Activated effector memory CD4-positive, alpha-beta T cell treated with anti-CD3 and anti-CD28 coated beads, Interleukin-2, amount 50 U/mL, for 16 hours (primary cell): ENCODE results near the gene PPT1.

Source experiments
- DNase-seq: peaks from one replicate; pipeline ENCODE4 v3.0.0-alpha.2; 2020

The PPT1 gene

DNA sequence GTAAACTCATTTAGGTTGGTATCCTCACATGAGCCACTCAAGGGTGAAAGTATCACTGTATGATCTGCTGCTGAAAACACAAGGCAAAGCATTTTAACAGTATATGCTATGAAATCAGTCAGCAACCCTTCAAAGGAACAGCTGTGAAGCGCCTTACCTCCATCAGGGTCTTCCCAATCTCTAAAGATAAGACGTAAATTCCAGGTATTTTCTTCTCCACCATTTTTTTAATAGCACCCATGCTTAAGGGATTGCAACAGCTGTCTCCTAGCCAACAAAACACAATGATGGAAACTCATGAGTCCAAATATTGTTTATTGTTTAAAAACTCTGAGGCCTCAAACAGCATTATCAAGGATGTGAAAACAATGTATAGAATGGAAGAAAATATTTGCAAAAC is 4.8 kb downstream of the PPT1 start:
- DNase-seq, result no peak

DNA sequence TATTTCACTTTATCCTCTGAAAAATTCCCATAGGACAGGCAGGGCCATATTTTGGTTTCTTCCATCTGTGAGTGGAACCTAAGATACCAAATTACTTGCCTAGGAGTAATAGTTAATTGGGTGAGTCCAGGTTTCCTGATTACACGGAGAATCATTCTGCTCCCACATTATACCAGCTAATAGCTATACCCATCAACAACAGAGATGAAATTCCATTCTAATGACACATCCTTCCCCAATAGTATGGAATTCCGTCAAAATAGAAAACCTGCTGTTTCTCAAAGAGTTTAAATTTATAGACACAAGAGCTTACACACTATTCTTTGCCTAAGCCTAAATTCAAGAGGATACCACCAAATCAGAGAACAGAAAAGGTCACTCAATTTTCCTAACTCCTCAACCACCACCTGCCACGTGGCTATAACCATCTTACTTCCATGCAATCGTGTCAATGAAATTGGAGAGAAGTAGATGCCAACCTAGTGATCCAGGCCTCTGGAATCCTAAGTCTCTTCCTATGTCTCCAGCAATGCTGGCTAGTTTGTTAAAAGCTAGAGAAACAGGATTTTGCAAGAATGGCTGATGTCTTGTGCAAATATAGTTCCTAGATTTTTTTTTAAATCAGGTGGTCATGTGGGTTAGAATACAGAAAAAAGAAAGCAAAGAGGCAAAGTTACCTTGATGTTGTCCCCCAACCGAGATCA is 6.2 kb downstream of the PPT1 start:
- no peak for DNase-seq

DNA sequence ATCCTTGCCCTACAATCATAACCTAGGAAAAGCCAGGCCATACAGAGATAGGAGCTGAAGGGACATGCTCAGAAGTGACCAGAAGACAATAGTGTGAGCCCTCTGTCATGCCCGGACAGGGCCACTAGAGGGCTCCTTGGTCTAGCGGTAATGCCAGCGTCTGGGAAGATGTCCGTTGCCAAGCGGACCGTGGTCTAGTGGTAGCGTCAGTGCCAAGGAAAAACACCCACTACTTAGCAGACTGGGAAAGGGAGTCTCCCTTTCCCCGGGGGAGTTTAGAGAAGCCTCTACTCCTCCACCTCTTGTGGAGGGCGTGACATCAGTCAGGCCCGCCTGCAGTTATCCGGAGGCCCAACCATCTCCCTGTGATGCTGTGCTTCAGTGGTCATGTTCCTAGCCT is 12.3 kb downstream of the PPT1 start:
- DNase-seq, result peak; percentile 77

DNA sequence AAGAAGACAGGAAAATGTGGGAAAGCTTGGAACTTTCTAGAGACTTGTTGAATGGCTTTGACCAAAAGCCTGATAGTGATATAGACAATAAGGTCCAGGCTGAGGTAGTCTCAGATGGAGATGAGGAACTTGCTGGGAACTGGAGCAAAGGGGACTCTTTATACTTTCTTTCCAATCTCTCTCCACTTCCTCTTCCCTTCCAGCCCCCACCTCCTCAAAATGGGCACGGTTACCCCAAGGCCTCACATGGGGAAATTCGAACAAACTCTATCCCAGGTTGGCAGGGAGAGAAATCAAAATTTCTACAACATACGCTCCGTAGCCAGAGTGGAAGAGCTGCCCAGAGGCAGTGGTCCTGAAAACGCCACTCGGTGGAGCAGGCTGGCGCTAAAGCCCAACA is 15.2 kb downstream of the PPT1 start:
- DNase-seq, result no peak

DNA sequence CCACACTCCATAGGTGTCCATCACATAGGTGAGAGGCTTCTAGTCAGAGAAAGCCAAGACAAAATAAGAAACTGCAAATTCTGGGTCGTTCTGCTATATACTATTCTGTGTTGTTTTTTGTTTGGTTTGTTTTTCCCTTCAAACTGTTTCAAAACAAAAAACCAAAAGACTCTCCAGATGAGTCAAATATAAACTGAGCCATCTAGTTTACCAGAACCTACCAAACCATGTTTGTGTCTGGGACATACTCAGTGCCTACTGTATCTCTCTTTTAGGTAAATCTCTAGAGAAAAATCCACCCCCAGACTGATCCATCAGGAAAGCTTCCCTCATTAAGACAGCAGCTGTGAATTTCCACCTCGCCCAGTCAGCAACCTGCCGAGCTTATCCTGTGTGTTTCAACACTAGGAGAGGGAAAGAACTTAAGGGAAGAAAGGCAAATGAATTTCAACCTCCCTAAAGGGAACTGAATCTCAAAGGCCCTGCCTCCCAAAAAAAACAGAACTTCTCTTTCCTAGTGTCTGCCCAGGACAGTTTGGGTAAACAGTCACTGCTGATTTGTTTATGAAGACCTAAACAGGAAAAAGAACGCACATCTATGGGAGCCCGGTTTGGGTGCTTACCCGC is 17.2 kb downstream of the PPT1 start:
- no peak for DNase-seq

DNA sequence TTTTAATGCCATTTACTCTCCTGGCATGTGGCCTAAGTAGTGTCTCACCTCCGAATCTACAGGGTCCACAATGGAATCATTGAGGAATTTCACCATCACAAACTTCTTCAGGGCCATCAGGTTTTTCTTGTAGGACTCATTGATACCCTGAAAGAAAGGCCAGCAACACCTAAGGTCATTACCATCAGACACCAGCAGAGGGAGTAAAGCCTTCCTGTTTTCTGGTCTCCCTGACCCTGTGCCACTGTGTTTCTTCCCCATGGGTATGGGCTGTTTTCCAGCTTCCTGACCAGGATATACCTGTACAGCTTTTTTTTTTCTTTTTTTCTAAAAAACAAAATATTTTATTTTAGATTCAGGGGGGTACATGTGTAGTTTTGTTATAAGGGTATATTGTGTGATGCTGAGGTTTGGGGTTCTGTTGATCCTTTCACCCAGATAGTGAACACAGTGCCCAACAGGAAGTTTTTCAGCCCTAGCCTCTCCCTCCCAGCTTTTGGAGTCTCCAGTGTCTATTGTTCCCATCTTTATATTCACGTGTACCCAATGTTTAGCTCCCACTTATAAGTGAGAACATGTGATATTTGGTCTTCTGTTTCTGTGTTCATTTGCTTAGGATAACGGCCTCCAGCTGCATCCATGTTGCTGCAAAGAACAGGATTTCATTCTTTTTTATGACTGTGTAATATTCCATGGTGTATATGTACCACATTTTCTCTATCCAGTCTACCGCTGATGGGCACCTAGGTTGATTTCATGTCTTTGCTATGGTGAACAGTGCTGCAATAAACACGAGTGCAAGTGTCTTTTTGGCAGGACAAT is 18.3 kb downstream of the PPT1 start:
- peak; percentile 66 for DNase-seq

DNA sequence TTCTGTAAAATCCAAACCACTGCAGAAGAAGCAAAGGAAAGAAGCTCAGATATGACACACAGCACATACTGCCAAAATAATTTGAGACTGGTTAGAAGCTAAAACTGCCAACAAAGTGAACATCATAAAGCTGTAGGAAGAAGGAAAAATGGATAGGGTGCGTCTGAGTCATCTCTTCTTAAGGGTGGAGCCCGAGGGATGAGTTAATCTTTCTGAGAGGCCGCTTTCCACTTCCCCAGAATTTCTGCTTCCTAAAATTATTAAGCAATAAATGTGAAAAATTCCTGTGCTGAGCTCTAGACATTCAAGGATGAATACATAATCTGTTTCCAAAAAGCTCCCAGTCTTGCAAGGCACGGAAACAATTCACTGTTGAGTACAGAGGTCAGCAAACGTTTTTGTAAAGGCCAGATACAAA is 20.1 kb downstream of the PPT1 start:
- DNase-seq, result no peak

DNA sequence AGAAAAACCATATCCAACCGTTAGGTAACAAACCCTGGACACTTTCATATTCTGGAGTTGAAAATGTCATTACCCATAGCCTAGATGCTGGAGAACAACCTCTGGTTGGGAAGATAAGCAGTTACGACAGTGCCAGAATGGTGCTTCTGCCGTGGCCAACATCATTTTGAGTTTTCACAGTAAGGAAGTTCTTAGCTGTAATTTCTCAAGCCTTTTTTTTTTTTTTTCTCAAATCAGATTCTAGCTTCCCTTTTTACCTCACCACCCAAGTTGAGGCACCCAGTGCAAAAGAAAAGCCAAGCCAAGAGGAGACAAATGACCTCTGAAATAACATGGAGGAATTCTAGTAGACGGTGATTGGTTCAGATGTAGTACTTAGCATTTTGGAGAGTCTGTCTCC is 21.8 kb downstream of the PPT1 start:
- DNase-seq, result no peak

DNA sequence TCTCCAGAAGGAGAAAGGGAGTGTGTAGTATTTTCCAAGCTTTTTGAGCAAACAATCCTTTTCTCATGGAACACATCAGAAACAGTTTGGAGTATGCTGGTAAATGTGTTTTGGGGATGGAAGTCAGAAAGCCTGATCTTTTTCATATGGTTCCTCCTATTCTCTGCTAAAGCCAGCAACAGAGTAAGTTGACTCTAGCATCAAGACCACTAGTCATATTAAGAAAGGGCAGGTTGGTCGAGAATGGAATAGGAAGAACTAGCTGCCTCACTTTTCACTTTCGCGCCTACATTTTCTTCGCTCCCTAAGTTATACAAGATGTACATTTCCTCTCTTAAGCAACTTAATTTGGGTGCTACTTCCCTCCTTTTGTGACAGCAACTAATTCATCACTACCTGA is 24.0 kb downstream of the PPT1 start:
- DNase-seq, result no peak

DNA sequence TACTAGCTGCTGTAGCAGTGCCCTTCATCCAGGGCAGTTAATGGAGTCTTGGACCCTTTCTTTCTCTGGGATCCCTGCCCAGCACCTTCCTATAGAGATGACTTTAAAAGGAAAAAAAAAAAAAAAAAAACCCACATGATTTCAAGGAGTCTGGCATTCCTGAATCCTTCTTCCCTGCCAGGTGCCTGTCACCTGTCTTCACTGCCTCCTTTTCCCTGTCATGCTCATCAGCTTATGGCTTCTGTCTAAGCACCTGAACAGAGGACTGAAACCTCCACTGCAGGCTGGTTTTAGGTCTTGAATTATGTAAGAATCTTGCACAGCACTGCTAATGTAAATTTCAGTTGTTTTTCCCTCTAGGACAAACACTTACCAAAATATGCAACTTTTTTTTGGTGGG is 24.9 kb downstream of the PPT1 start:
- DNase-seq, result no peak

DNA sequence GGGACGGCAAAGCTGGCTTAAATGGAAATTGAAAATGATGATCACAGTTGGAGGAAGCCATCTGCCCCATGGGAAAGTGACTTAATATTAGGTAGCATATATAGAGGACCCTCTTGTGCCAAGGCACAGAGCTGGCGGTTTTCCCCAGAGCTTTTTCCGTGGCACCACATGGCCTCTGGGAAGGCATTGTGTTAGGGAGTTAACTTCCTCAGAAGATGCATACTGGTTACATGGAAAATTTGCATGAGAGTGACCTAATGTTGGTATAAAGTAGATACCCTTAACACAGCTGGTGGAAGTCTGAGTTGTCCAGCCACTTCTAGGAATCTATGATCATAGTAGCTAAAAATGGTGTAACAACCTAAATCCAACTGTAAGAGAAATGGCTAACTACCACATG is 29.2 kb downstream of the PPT1 start:
- DNase-seq, result no peak

DNA sequence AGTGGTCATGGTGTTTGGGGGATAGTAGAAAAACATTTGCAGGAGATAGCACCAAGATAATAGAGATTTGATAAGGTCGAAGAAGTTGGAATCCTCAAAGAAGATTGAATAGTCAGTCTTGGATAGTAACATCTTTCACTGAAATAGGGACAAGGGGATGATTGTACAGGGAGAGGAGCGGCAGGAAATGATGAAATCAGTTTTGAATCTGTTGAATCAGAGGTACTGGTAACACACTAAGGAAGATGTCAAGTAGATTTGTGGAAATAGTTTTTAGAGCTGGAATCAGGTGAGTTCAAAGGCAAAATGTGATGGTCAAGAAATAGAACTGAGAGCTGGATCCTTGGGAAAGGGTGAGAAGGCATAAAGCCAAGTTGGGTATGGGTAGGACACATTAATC is 30.0 kb downstream of the PPT1 start:
- DNase-seq, result no peak

DNA sequence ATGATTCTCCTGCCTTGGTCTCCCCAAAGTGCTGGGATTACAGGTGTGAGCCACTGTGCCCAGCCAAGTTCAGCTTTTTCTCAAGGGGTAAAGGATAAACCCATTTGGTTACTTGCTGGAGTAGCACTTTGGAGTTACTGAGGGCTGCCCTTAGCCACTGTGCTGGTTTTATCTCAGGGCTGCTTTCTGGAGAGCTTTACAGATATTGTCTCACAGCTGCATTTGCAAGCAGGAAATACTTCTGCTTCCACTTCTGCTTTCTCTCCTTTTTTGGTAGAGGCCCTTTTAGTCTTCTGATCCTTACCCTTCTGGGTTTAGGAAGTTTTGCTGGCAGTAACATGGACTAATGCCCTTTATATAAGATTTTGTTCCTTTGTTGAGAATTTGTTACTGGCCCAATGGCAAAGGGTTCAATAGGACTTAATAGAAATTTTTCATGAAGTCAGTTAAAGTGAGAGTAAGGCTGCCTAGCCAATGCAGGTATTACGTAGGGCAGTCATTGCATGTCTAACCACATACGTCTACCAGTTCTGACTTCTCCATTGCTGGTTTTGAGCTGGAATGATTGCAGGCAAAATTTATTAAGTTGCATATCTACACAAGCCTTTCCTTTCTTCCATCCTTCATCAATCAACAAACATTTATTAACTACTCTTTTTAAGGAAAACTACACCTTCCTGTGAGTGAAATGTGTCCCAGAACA is 32.1 kb downstream of the PPT1 start:
- no peak for DNase-seq

DNA sequence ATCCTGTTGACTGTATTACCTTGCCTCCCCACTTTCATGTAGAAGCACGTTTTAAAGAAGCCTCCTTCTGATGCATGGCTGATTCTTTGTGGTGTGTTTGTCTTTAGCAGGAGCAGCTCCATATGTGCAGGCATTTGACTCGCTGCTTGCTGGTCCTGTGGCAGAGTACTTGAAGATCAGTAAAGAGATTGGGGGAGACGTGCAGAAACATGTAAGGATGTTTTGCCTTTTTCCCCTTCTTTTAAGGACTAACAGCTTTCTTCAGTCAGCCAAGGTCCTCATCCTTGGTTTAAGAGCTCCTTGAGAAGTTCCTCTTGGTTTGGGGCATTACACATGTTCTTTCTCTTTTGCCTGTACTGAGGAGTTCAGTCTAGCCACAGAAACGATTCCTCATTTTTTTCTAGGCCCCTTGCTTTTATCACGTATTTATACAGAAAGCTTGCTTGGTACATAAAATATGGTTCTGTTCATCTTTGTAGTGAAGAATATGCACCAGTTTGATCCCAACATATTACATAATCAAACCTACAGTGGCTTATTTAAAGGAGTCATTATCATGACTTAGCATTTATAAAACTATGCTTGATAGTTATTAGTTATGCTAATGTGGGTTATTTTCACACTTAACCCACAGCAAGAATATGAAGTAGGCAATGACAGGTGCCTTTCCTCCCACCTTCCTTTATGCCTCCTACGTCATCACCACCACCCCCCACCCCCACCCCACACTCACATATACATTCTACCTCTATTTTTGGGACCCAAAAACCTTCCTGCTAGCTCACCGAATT is 36.9 kb downstream of the PPT1 start:
- no peak for DNase-seq

DNA sequence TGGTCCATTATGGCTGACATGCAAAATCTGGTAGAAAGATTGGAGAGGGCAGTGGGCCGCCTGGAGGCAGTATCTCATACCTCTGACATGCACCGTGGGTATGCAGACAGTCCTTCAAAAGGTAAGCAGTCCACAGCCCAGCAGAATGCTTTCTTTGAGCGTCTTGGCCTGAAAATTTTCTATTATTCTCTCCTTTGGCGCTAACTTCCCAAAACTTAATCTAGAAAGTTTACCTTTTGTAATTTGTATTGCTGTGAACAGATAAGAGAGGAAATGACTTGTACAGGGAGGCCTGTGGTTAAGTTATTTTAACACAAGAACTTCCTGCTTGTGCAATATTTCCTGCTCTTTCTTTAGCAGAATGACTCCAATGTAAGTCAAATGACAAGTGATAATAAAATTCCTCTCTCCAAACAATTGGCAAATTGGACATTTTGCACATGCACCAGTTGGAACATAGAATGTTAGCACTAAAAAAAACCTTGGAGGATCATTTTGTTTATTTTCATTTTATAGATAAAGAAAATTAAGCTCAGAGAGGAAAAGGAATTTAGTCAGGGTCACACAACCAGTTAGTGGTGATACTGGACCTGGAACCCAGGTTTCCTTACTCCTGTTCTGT is 37.6 kb downstream of the PPT1 start:
- DNase-seq, result no peak

DNA sequence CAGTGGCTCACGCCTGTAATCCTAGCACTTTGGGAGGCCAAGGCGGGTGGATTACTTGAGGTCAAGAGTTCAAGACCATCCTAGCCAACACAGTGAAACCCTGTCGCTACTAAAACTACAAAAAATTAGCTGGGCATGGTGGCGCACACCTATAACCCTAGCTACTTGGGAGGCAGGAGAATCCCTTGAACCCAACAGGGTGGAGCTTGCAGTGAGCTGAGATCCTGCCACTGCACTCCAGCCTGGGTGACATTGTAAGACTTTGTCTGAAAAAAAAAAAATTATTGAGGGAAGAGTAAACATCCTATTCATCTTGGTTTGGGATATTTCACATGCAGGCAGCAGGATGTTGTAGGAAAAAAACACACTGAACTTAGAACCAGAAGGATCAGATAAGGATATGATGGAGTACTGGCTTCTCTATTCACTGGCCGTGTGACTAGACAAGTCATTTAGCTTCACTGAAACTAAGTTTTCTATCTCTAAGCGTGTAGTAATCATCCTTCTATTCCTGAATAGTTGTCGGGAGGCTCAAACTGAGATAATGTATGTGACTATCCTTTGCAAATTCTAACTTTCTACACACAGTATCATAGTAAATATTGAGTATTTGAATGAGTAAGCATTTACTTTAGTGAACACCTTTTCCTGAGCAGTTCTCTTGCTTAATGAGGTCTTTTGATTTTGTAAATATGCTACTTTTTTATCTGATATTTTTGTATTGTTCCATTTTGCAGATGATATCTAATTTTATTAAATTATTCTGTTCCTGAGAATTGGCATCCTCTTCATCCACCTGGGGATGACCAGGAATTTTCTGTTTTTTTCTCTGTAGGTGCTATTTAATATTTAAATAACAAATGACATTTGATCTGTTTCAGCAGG is 38.4 kb downstream of the PPT1 start:
- DNase-seq, result no peak

DNA sequence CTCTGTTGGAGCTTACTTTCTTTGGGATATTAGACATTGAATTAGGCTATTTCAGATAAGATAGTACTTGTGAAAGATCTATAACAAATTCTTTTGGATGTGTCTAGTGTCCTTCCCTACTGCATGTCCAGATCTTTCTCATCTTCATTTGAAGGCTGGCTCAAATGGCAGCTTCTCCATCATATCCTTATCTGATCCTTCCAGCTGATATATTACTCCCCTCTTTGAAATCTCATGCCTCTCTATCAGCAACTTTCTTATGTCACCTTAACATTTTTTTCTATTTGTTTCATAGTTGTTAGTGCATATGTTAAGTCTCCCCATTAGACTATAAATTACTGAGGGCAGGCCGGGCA is 39.0 kb downstream of the PPT1 start:
- no peak for DNase-seq

DNA sequence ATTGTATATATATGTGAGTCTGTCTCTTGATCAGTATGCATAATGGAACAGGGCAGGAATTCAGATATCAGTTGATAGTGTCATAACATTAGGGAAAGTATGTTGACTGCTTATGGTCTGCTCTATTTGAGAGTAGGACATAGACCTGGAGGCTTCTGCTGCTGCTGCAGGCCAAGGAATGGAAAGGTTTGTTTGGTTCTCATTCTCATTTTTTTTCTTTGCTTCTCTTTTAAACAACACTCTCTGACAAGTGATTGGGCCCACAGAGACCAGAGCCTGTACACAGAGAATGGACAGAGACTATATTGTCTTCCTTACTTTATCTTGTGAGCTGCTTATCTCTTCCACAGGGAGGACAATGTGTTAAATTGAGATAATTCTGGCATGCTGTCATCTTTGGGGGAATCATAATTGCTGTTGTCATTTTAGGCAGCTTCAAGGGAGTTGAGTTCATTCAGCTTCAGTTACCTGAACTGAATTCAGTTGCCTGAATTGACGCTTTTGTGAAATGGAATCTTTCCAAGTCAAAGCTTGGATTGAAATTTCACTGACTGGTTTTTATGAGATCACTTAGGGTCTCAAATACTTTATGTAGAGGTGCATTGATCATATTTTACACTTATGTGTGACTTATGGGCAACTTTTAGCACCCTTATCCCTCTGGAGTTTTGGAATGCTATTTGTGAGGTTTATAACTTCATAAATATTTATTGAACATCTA is 39.6 kb downstream of the PPT1 start:
- DNase-seq, result no peak

DNA sequence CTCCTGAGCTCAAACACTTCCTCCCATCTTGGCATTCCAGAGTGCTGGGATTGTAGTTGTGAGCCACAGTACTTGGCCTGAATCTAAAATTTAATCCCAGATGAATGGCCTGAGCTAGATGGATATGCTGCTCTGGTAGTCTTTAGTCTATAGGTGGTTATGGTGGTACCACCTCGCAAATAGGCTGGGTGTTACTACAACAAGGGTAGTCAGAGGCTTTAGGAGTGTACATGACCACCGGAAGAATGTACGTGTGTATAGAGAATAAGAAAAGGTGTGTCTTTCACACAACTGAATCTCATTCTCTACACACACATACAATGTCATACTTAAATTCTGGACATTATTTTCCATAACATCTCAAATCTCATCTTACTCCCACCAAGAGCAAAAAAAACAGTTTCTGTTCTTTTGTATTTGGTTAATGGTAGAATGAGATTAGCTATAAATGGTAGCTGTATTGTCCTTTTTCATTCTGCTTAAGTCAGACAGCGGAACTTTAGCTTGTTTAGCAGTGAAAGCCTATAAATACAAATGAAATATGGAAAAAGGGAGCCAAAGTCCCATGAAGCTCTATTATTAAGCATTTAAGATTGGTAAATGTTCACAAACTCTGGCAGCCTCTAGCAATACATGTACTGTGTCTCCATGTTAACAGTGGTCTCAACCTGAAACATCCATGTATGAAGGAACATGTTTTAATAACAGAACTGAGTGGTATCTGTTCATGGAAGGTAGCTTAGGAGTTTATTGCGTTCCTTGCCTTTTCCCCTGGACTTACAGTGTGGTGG is 40.3 kb downstream of the PPT1 start:
- no peak for DNase-seq
